Eye (tissue), 1 donor: Measurements from ENCODE around the gene TPRKB.
A peak's percentile ranks its signal among the peaks of the same experiment; 100 is the strongest.
"Not testable (repeated sequence)": the region's sequence is repeated elsewhere in the genome, so short reads cannot be mapped to it uniquely, and the experiment has no call there.

ENCODE experiments used
- DNase-seq: peaks from one replicate; pipeline ENCODE4 v3.0.0-alpha.2; 2015

Gene TPRKB

DNA sequence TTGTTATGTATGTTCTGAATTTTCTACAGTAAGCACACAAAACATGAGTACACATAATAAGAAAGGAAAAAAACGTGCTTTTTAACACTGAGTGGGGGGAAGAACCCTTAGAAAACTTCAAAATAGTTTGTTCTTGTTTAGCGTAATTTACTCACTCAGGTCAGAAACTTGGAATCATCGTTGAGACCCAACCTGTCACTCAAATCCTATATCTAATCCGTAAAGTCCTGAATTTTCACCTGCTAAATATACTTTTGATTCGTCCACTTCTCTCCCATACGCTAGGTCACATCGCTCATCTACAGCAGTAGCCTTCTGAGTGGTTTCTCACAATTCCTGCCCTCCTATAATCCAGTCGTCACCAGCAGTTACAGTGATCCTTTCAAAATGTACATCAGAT is 767 bp downstream of the TPRKB start:
- DNase-seq = no peak

DNA sequence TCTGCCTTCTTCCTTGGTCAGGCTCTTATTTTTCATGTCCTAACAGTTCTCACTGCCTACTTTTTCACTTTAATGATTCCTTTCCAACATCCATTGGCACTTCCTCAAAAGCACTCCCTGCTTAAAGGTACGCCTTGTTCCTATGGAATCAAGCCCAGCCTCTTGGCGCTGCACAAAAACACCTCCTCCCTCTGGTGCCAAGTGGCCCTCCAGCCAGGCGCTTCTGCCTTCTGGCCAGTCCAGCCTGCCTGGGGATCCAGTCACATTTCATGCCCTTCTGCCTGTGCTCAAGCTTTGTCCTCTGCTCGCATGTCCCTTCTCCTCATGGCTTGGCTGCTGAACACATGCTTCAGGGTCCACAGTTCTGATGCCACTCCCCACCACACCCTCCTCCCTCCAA is 6.3 kb downstream of the TPRKB start:
- DNase-seq = no peak

DNA sequence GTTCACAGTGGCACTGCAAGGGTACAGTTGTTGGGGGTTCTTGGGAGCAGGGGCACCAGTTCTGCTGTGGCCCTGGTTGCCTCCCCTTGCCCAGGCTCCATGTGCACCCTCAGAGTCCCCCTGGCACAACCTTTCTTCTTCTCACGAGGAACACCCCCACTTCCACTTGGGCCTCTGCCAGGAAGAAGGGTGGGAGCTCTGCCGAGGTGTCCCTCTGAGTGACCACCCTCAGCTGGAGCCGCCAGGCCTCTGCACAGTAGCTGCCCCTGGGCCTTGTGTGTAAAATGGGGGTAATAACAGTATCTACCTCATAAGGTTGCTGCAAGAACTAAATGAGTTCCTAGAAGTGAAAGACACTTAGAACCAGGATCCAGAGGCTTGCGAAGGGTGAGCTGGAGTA is 8.4 kb downstream of the TPRKB start:
- DNase-seq = no peak

DNA sequence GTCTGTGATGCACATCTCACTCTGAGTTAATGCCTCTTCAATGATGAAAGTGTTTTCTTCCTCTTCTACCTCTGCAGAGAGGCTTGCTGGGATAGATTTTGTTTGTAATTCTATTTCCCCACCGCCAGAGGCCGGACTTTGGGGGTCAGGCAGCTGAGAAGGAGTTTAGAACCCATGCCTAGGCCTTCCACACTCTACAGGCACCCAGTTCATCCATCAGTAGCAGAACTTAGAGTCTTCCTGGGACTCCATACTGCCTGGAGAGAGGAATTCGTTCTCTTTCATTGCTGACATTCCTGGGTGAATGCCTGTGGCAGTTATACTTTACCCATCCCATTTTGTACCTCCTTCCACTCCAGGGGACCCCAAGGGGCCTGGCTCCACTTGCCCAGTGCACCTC is 9.1 kb downstream of the TPRKB start:
- no peak for DNase-seq

DNA sequence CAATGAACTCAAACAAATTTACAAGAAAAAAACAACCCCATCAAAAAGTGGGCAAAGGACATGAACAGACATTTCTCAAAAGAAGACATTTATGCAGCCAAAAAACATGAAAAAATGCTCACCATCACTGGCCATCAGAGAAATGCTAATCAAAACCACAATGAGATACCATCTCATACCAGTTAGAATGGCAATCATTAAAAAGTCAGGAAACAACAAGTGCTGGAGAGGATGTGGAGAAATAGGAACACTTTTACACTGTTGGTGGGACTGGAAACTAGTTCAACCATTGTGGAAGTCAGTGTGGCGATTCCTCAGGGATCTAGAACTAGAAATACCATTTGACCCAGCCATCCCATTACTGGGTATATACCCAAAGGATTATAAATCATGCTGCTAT is 10.5 kb downstream of the TPRKB start:
- not testable (repeated sequence) for DNase-seq

DNA sequence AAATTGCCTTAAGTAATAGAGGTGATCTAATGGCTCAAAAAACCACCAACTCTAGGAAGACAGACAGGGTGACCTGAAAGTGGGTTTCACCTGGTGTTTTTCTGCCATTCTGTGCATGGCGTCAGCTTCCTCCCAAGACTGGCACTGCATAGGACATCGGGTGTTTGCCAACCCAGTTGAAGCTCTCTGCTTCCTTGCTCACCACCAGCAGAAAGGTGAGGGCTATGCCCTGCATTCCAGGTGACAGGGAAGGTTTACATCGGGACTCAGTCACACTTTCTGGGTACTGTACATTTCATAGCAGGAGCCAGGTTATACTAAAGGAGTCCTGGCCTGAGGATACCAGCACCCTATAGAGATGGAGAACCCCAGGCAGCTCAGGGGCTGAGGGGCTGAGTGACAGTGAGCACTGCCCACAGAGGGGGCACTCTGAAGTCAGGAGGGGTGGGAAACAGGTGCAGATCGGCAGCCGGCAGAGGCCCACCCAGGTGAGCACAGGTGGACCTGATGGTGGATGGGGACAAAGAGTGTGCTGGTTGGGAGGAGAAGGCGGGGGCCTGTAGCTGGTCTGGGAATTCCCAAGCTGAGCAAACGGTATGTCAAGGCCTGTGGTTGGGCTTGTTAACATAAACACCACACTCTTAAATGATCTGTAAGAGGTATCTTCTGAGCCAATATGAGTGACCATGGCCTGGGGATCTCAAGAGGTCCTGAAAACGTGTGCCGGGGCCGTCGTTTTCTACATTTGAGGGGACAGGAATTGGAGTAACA is 18.1 kb downstream of the TPRKB start:
- DNase-seq = no peak

DNA sequence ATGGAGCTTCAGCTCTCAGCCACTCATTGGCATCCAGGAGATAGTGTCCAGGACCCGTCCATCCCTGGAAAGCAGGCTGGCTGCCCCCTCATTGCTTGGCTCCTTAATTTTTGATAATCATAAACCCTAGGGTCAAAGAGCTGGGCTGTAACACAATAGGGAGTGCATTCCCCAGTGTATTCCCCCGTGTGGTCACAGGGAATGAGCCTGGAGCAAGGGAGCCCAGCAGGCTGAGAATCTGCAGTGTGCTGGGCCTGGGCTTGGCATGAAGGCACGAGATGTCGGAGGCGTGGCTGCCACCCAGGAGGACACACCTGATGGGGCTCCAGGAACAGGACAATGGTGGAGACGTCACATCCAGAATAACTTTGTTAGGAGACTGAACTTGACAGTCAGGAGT is 18.7 kb downstream of the TPRKB start:
- DNase-seq = no peak

DNA sequence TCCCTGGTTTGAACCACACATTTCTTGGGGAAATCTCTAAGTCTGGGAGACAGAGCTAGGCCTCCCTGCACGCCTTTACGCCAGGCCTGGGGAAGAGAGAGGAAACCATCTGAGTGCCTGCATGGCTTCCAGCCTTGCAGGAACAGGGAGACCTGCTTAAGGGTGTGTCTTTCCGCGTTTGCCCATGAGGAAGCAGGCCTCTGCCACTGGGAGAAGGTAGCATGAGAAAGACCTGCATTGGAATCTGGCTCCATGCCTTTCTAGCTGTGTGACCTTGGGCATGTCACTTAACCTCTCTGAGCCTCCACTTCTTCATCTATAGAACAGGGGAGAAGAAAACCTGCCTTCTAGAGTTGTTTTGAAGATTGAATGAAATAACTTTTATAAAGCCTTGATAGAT is 19.4 kb downstream of the TPRKB start:
- DNase-seq = not testable (repeated sequence)

DNA sequence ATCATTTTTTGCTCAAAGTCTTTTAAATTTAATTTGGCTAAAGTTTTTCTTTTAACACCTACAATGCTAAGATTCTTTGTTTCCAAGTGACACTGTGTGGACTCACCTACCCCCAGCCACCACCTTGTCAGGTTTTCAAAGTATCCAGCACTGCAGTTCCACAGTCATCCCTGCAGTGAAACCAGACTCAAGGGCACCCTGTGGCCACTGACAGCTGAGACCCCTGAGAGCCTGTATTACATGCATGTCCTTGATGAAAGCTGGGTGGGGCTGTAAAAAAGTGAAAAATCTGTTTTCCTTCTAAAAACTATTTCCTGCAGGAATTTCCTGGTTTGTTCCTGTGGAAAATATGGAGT is 19.9 kb downstream of the TPRKB start:
- no peak for DNase-seq

DNA sequence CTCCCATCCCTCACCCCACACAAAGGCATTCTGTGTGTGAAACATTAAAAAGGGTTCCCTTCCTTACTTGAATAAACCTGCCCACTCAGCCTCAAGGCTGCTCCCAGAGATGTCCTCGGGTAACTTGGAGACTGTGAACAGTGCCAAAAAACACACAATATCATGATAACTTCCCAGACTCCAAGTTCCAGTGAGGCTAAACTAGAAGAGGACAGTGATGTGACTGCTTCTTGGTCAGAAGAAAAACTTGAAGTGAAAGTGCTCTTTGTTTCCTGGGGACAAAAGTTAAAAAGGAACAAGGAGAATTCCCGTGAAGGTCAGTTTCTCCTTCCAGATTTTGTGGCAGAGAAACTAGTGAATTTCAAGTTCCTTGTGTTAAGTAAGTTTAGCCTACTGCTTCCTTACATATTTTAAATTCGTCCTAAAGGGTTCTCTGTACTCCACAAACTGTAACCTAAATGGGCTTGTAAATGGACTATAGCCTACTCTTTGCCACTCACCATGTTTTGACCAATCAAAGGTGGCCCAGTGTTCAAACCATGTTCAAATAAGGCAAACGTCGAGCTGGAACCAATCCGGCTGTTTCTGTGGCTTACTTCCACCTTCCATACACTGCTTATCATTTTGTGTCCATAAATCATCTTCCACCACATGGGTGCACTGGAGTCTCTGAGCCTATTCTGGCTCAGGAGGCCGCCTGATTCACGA is 20.4 kb downstream of the TPRKB start:
- no peak for DNase-seq

DNA sequence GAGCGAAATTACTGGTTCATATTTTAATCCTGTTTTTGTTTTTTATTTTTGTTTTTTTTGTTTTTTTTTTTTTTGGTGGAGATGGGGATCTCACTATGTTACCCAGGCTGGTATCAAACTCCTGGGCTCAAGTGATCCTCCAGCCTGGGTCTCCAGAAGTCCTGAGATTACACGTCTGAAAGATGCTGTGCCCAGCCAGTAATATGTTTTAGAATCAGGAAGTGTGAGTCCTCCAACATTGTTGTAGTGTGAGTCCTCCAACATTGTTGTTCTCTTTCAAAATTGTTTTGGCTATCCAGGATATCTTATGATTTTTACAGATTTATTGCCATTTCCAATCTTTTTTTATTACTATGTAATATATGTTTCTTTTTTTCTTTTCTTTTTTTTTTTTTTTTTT is 23.1 kb downstream of the TPRKB start:
- DNase-seq = no peak

DNA sequence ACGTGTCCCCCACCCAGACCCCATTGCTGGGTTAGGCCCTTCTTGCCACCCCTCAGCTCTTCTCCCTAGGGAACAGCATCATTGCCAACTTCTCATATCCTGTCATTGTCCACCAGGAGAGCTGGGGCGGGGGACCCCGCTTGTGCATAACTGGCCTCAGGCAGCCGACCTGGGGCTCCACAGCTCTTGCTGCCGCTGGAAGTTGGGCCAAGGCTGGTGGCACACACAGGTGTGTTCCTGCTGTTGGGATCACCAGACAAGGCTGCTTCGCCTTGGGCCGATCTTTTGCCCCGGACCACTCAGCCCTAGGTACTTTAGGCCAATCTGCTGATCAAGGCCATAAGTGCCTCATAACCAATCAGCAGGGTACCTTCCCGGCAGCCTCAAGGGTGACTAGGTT is 28.6 kb downstream of the TPRKB start:
- DNase-seq = no peak

DNA sequence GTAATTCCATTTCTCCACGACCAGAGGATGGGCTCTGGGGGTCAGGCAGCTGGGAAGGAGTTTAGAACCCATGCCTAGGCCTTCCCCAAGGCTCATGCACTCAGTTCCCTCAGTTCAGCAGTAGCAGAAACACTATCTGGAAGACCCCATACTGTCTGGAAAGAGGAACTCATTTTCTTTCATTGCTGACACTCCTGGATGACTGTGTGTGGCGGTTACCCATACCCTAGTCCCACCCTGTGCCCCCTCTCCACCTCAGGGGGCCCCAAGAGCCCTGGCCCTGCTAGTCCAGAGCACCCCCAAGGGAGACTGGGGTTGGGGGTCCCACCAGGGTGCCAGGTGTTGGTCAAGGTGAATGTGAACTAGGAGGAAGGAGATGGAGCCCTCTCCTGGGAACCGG is 29.5 kb downstream of the TPRKB start:
- DNase-seq = no peak

DNA sequence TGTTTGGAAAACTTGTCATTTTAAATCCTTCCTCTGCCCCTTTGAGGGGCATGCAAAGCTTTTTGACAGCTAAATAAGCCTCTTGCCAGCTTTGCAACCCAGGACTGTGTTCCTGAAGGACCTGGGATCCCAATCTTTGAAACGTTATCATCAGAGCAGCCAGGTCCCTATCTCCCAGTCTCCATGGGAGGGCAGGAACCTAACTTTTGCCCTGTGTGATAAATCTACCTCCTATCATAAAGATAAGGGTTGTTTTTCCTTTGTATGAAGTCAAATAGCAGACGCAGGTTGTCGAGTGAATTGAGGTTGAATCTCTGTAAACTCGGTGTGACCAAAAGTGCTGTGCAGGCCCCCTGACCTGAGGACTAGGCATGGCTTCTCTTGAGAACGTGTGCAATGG is 30.1 kb downstream of the TPRKB start:
- no peak for DNase-seq

DNA sequence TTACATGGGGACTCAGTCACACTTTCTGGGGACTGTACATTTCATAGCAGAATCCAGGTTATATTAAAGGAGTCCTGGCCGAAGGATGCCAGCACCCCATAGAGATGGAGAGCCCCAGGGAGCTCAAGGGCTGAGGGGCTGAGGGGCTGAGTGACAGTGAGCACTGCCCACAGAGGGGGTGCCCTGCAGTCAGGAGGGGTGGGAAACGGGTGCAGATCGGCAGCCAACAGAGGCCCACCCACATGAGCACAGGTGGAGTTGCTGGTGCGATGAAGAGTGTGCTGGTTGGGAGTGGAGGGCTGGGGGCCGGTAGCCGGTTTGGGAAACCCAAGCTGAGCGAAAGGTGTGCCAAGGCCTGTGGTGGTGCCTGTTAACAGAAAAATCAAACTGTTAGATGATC is 32.1 kb downstream of the TPRKB start:
- no peak for DNase-seq

DNA sequence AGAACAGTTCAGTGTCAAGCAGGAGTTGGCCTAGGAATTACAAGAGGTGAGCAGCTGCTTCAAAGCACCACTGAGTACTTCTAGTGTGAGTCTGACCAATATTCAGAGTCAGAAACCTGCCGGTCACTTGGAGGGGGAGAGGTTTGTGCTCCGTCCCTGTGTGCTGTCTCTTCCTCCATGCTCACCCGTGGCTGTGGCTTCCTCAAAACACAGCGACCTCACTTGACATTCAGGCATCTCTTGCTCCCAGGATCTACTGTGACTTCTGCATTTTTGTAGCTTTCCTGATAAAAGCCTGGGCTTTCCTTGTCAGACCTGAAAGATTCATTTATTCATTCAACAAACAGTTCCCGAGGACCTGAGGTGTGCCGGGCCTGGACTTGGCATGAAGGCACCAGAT is 32.9 kb downstream of the TPRKB start:
- no peak for DNase-seq

DNA sequence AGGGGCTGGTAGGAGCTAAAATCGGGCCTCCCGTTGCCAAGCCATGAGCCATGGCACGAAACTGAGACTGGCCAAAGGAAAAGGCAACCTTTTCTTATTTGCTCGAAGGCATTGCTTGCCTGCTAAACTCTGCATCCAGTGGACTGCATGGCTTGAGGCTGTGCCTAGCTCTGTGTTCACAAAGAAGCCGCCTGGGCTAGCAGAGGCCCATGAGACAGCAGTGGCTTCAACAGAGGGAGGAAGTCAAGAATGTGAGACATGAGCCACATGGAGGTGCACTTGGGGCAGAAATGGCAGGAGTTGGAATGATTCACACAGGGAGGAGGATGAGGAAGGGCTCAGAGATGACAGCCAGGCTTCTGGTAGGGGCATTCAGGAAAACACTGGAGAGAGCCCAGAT is 33.5 kb downstream of the TPRKB start:
- no peak for DNase-seq

DNA sequence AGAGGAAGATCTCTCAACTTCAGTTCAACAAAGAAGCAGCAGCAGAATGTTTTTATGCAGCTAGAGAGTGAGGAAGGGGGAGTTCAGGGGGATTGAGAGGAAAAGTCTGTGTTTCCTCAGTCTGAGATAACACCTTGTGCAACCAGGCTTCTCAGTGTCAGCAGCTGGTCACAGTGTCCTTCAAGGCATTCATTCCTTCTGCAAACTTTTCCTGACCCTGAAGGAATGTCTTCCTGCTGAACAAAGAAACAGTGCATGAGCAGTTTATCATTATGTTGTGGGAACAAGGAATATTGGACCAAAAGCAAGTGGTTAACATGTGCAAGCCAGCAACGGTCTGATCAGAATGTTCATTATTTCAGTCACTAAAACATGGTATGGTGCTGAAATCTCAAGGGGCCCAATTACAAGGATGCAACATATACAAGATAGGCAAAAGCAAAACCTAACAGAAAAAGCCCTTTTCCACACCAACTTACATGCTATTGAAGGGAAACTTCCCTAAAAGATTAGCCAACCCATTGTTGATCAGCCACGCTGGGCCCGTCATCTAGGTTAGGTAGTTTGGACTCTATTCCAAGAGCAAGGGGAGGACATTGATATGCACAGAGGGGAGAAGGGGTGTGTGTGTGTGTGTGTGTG is 34.2 kb downstream of the TPRKB start:
- not testable (repeated sequence) for DNase-seq

DNA sequence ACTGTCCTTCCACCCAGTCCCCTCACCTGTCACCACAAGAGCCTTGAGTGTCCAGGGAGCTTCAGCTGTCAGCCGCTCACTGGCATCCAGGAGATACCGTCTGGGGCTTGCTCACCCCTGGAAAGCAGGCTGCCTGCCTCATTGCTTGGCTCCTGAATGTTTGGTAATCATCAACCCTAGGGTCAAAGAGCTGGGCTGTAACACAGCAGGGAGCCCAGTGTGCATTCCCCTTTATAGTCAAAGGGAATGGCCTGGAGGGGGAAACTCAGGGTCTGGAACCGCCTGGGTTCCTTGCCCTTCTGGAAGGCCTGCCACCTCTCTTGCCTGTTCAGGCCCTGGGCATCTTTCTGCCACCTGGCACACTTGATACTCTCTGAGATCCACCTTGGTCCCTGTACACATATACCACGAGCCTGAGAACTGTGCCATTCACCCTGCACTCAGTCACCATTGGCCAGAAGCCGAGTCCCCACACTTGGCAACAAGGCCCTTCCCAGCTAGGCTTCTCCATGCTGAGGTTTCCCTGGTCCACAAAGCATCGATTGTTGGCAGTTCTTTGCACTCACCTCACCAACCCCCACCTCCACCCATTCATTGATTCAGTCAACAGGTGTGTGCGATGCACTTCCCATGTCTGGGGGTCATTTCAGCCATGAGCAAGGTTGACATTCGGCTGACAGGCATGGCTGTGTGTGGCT is 35.0 kb downstream of the TPRKB start:
- DNase-seq = no peak

DNA sequence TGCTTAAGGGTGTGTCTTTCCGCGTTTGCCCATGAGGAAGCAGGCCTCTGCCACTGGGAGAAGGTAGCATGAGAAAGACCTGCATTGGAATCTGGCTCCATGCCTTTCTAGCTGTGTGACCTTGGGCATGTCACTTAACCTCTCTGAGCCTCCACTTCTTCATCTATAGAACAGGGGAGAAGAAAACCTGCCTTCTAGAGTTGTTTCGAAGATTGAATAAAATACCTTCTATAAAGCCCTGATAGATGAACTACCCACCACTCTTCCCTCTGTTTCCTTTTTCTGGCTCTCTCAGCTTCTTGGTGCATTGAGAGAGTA is 35.7 kb downstream of the TPRKB start:
- DNase-seq = not testable (repeated sequence)

DNA sequence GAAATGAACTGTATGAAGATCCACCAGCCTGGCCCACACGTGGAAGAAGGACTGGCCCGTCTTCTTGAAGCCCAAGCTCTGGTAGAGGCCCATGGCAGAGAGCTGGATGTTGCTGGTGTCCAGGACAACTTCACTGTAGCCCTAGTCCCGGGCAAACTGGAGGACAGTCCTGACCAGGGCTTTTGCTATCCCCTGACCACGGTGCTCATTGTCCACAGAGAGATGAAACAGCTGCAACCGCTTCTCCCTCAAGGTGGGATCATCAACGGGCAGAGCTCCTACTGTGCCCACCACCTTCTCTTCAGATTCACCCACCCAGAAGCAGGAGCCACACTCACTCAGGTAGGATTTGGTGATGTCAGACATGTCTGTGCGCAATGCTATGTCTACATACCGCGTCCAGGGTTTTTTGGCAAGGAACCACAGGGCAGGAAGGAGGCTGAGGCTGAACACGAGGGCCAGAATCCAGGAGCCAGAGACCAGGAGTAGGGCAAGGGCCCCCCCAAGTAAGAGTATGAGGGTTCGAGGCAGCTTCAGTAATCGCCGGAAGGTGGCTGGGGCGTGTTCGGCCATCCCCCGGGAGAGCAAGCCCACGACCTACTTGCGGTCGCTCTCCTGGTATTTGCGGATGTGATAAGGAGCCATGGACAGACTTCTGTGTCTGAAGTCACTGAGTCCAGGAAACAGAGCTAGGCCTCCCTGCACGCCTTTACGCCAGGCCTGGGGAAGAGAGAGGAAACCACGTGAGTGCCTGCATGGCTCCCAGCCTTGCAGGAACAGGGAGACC is 36.3 kb downstream of the TPRKB start:
- no peak for DNase-seq

DNA sequence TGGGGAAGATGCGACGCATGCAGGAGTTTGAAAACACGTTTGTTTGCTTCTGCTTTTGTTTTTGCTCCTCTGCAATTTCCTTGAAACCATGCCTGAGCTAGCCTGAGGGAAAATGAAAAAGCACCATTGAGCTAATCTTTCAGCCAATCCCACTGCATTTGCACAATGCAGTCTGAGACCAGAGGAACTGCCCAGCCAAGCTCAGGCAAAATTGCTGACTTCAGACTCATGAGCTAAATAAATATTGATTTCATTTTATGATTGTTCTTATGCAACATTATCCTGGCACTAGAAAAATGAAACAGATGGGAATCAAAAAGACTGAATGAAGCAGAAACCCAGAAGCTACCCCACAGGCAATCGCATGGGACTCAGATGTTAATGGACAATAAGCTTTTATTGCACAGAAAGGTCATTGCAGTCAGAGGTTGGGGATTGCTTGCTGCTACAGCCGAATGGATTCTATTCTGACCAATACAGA is 37.0 kb downstream of the TPRKB start:
- peak; percentile 1 for DNase-seq

DNA sequence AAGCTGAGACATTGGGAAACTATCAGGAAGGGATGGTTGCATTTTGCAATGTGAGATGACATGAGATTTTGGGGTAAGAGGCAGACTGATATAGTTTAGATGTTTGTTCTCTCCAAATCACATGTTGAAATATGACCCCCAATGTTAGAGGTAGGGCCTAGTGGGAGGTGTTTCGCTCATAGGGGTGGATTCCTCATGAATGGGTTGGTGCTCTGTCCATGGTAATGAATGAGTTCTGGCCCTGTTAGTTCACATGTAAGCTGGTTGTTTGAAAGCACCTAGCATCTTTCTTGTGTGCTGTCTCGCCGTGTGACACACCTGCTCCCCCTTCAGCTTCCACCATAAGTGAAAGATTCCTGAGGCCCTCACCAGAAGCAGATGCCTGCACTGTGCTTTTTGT is 37.7 kb downstream of the TPRKB start:
- DNase-seq = no peak
